OCI-LY1 (cell line): ENCODE results near the gene NRROS.

ENCODE experiments used
- H2AFZ ChIP-seq: fragments of 200-600 bp; sonication (generic), shearing (Covaris generic); 2 replicates; pipeline ENCODE4 v1.6.0; 2014; ENCODE audit warnings: antibody characterized with exemption, mild to moderate bottlenecking, low read length
- H3F3A ChIP-seq: fragments of 200-600 bp; sonication (generic), shearing (Covaris generic); 2 replicates; pipeline ENCODE4 v1.6.0; 2014; ENCODE audit warnings: mild to moderate bottlenecking, antibody characterized with exemption, low read length, moderate library complexity; ENCODE audit not compliant: insufficient read depth
- H3K27ac ChIP-seq: fragments of 200-600 bp; sonication (generic); 2 replicates; pipeline ENCODE4 v1.5.1; 2014; ENCODE audit warnings: low read length, mixed run types, mild to moderate bottlenecking, low read depth; ENCODE audit not compliant: poor library complexity, severe bottlenecking
- H3K27me3 ChIP-seq: fragments of 200-600 bp; sonication (generic); 2 replicates; pipeline ENCODE4 v1.6.0; 2014; ENCODE audit warnings: antibody characterized with exemption, mild to moderate bottlenecking, low read length, moderate library complexity; ENCODE audit not compliant: insufficient read depth
- H3K36me3 ChIP-seq: fragments of 200-600 bp; sonication (generic); 2 replicates; pipeline ENCODE4 v1.6.1; 2014; ENCODE audit warnings: mild to moderate bottlenecking, antibody characterized with exemption, low read length, moderate library complexity, mixed read lengths; ENCODE audit not compliant: insufficient read depth
- H3K4me1 ChIP-seq: fragments of 200-600 bp; sonication (generic); 2 replicates; pipeline ENCODE4 v1.5.1; 2014; ENCODE audit warnings: mild to moderate bottlenecking, low read length, moderate library complexity; ENCODE audit not compliant: insufficient read depth, severe bottlenecking
- H3K4me2 ChIP-seq: fragments of 200-600 bp; sonication (generic), shearing (Covaris generic); 2 replicates; pipeline ENCODE4 v1.6.1; 2014; ENCODE audit warnings: low read length
- H3K4me3 ChIP-seq: fragments of 200-600 bp; sonication (generic); 2 replicates; pipeline ENCODE4 v1.5.1; 2014; ENCODE audit warnings: low read length, low read depth, mild to moderate bottlenecking, mixed read lengths; ENCODE audit not compliant: poor library complexity, severe bottlenecking
- H3K79me2 ChIP-seq: fragments of 200-600 bp; shearing (Covaris generic); 2 replicates; pipeline ENCODE4 v1.6.1; 2016; ENCODE audit warnings: mixed run types, low read length, mixed read lengths; ENCODE audit not compliant: insufficient read depth
- H3K9ac ChIP-seq: fragments of 200-600 bp; sonication (generic), shearing (Covaris generic); 2 replicates; pipeline ENCODE4 v1.6.1; 2014; ENCODE audit warnings: mild to moderate bottlenecking, low read length, mixed read lengths
- H3K9me2 ChIP-seq: fragments of 200-600 bp; sonication (generic), shearing (Covaris generic); 2 replicates; pipeline ENCODE4 v1.6.1; 2014; ENCODE audit warnings: low read depth, mild to moderate bottlenecking, low read length, mixed read lengths
- H3K9me3 ChIP-seq: fragments of 200-600 bp; shearing (Covaris generic); 2 replicates; pipeline ENCODE4 v1.6.1; 2014; ENCODE audit warnings: low read length, mixed read lengths
- H4K20me1 ChIP-seq: fragments of 200-600 bp; sonication (generic), shearing (Covaris generic); 2 replicates; pipeline ENCODE4 v1.6.0; 2016; ENCODE audit warnings: mild to moderate bottlenecking, low read length; ENCODE audit not compliant: insufficient read depth
- EZH2 ChIP-seq: fragments of 200-600 bp; sonication (generic), shearing (Covaris generic); IDR thresholded peaks from 2 replicates; pipeline ENCODE4 v1.8.0; 2017; ENCODE audit warnings: borderline replicate concordance, mixed run types, mild to moderate bottlenecking, antibody characterized with exemption, low read length, moderate library complexity, mixed read lengths
- TF ChIP-seq, protein P1 (sequence below): fragments of 200-600 bp; sonication (generic), shearing (Covaris generic); IDR thresholded peaks from 2 replicates; pipeline ENCODE4 v1.5.1; 2017; ENCODE audit warnings: mild to moderate bottlenecking, antibody characterized with exemption, low read length, moderate library complexity, mixed read lengths

Gene NRROS

DNA sequence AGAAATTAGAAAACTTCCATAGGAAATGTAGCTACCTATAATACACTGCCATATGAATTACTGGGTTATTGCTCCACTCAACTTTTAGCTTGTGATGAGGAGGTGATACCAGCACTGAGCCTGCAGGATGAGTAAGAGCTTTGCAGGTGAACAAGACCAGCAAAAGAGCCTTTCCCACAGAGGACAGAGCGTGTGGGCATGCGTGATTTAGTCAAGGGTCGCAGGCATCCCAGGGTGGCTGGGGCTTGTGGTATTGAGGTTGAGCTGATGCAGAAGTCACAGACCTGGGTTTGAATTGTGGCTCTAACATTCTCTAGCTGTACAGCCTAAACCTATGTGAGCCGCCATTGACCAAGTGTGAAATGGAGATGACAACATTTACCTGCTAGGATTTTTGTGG is 5.6 kb downstream of the NRROS start:
- peaks cover 13% of the 10 kb centered on the region for H3K4me1 ChIP-seq
- H3K27ac ChIP-seq: no peak overlapping the region
- H3K9me2 ChIP-seq: no peaks in the 10 kb centered on the region
- no peaks in the 10 kb centered on the region for H3K36me3 ChIP-seq
- H3F3A ChIP-seq: no peaks in the 10 kb centered on the region
- H3K9ac ChIP-seq: no peak overlapping the region
- no peaks in the 10 kb centered on the region for H3K79me2 ChIP-seq
- H3K4me3 ChIP-seq: no peak overlapping the region
- no peaks in the 10 kb centered on the region for H4K20me1 ChIP-seq
- no peak overlapping the region for H2AFZ ChIP-seq
- H3K27me3 ChIP-seq: peaks cover 25% of the 10 kb centered on the region; the same call in 1 of the 2 replicates
- H3K4me2 ChIP-seq: no peak overlapping the region
- no peaks in the 10 kb centered on the region for H3K9me3 ChIP-seq
- TF ChIP-seq, protein P1, sequence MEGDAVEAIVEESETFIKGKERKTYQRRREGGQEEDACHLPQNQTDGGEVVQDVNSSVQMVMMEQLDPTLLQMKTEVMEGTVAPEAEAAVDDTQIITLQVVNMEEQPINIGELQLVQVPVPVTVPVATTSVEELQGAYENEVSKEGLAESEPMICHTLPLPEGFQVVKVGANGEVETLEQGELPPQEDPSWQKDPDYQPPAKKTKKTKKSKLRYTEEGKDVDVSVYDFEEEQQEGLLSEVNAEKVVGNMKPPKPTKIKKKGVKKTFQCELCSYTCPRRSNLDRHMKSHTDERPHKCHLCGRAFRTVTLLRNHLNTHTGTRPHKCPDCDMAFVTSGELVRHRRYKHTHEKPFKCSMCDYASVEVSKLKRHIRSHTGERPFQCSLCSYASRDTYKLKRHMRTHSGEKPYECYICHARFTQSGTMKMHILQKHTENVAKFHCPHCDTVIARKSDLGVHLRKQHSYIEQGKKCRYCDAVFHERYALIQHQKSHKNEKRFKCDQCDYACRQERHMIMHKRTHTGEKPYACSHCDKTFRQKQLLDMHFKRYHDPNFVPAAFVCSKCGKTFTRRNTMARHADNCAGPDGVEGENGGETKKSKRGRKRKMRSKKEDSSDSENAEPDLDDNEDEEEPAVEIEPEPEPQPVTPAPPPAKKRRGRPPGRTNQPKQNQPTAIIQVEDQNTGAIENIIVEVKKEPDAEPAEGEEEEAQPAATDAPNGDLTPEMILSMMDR: no peak
- TF ChIP-seq EZH2: no peak

- peaks cover 12% of the 10 kb centered on the region for H3K4me1 ChIP-seq
- H3K27me3 ChIP-seq: peaks cover 23% of the 10 kb centered on the region; the same call in 1 of the 2 replicates
- H4K20me1 ChIP-seq: no peaks in the 10 kb centered on the region
- no peak overlapping the region for H3K27ac ChIP-seq
- no peaks in the 10 kb centered on the region for H3K9me2 ChIP-seq
- H3F3A ChIP-seq: no peaks in the 10 kb centered on the region
- no peaks in the 10 kb centered on the region for H3K9me3 ChIP-seq
- H2AFZ ChIP-seq: no peak overlapping the region
- no peaks in the 10 kb centered on the region for H3K36me3 ChIP-seq
- TF ChIP-seq, protein P1: no peak
- no peak for TF ChIP-seq EZH2
- no peak overlapping the region for H3K4me3 ChIP-seq
- no peak overlapping the region for H3K4me2 ChIP-seq
- H3K9ac ChIP-seq: no peak overlapping the region
- H3K79me2 ChIP-seq: no peaks in the 10 kb centered on the region
Observed at GRCh38 chr3:196645897-196646665, 6.6 kb downstream of the NRROS start.

DNA sequence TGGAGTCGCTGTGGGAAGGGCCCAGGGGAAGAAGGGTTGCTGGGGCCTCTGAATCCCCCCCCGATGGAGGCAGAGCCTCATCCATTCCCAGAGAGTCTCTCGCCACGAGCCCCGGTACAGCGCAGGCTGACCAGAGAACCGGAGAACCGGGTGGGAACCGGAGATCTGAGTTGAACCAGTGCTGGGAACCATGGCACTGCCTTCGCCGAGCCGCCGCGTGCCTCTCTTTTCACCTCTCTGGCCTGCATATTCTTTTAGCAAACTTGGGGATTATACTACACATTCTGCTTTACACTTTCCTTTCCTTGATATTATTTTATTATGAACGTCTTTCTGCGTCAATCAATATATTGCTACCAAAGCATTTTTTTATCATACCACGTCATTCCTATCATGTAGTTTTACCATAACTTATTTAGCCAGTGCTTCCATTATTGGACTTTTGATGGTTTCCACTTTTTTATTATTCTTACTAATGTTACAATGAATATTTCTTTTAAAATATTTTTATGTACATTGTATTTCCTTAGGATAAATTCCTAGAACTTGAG is 7.2 kb downstream of the NRROS start:
- TF ChIP-seq, protein P1: no peak
- TF ChIP-seq EZH2: no peak
- Histone ChIP-seq H3K9me3 (no peaks in the 10 kb centered on the region), H4K20me1 (no peaks in the 10 kb centered on the region), H3K36me3 (no peaks in the 10 kb centered on the region), H3K9ac (no peak overlapping the region), H3K9me2 (no peaks in the 10 kb centered on the region), H3K4me1 (peaks cover 12% of the 10 kb centered on the region), H3K27ac (no peak overlapping the region), H3K4me3 (no peak overlapping the region), H3K79me2 (no peaks in the 10 kb centered on the region), H2AFZ (no peak overlapping the region), H3K4me2 (no peak overlapping the region), H3K27me3 (peaks cover 26% of the 10 kb centered on the region; the same call in 1 of the 2 replicates), H3F3A (no peaks in the 10 kb centered on the region)
